HepG2 (cell line): ENCODE data around the gene CYP27A1. TPM values are rescaled to one million over a fixed set of nuclear protein-coding genes. Genes with fewer than 3 reads are reported as not detected.

Experiments
- CENPT ChIP-seq: sonication (generic); formaldehyde crosslinking; IDR thresholded peaks from 2 replicates; pipeline ENCODE4 v1.8.0; 2022; ENCODE audit warnings: low read depth, mild to moderate bottlenecking, moderate library complexity, missing genetic modification reagents
- EZH2 ChIP-seq: conservative IDR thresholded peaks from 2 replicates; pipeline ENCODE4 v1.6.1; 2012; ENCODE audit warnings: mild to moderate bottlenecking, low read depth, low read length, moderate library complexity
- FOXC1 ChIP-seq: sonication (generic); formaldehyde crosslinking; IDR thresholded peaks from 2 replicates; pipeline ENCODE4 v1.8.0; 2022; ENCODE audit warnings: mild to moderate bottlenecking, missing genetic modification reagents, borderline replicate concordance
- MYC ChIP-seq: sonication (generic); formaldehyde crosslinking; IDR thresholded peaks from 2 replicates; pipeline ENCODE4 v1.9.0; 2021; ENCODE audit warnings: missing genetic modification reagents, borderline replicate concordance
- RAD21 ChIP-seq: fragments of 450-650 bp; formaldehyde crosslinking; IDR thresholded peaks from 2 replicates; pipeline ENCODE4 v1.5.0; 2020; ENCODE audit warnings: mild to moderate bottlenecking
- SALL1 ChIP-seq: sonication (generic); formaldehyde crosslinking; IDR thresholded peaks from 2 replicates; pipeline ENCODE4 v1.8.0; 2022; ENCODE audit warnings: mild to moderate bottlenecking, missing genetic modification reagents
- SAP130 ChIP-seq: IDR thresholded peaks from 2 replicates; pipeline ENCODE4 v1.6.1; 2016; ENCODE audit warnings: low read depth
- STAG1 ChIP-seq: sonication (generic); formaldehyde crosslinking; IDR thresholded peaks from 2 replicates; pipeline ENCODE4 v1.4.0; 2020; ENCODE audit warnings: missing genetic modification reagents
- ZBTB7B ChIP-seq: sonication (generic); formaldehyde crosslinking; IDR thresholded peaks from 2 replicates; pipeline ENCODE4 v1.4.0; 2020; ENCODE audit warnings: missing genetic modification reagents
- ZNF138 ChIP-seq: sonication (generic); formaldehyde crosslinking; IDR thresholded peaks from 2 replicates; pipeline ENCODE4 v1.5.0; 2020; ENCODE audit warnings: mild to moderate bottlenecking, low read depth, missing genetic modification reagents
- ZNF264 ChIP-seq: sonication (generic); formaldehyde crosslinking; IDR thresholded peaks from 2 replicates; pipeline ENCODE4 v1.4.0; 2020; ENCODE audit warnings: missing genetic modification reagents
- ZNF275 ChIP-seq: sonication (generic); formaldehyde crosslinking; IDR thresholded peaks from 2 replicates; pipeline ENCODE4 v1.8.0; 2022; ENCODE audit warnings: missing genetic modification reagents, mild to moderate bottlenecking, inconsistent platforms, borderline replicate concordance
- ZNF446 ChIP-seq: sonication (generic); formaldehyde crosslinking; IDR thresholded peaks from 2 replicates; pipeline ENCODE4 v1.5.0; 2020; ENCODE audit warnings: mild to moderate bottlenecking, missing genetic modification reagents
- ZNF512B ChIP-seq: sonication (generic); formaldehyde crosslinking; IDR thresholded peaks from 2 replicates; pipeline ENCODE4 v1.5.1; 2020; ENCODE audit warnings: missing genetic modification reagents, mild to moderate bottlenecking, borderline replicate concordance
- polyA plus RNA-seq, 8 experiments: library from polyadenylated mRNA; depleted of rRNA in 3 of 8; stranded (reverse) in 7 of 8; unstranded in 1 of 8; fragments of >200 nt; fragmentation: Illumina TruSeq in 4 of 8; extraction: Trizol in 4 of 8; gene quantifications; 2 replicates each; pipeline versions ENCODE4 v1.2.1 to v1.2.3, GENCODE V29; 2011 to 2016; ENCODE audit warnings: low read depth in 4 of 8, missing spikeins in 1 of 8, mixed read lengths in 1 of 8; ENCODE audit not compliant: insufficient read depth in 1 of 8
- total RNA-seq, 5 experiments: library from RNA; depleted of rRNA; stranded (reverse); fragments of >200 nt; fragmentation: Illumina TruSeq; extraction: Trizol; gene quantifications; 2 replicates each; pipeline ENCODE4 v1.2.3, GENCODE V29; 2016; ENCODE audit warnings: low read depth in 1 of 5
- TF ChIP-seq, protein P1 (sequence below), 2 experiments: sonication (generic) in 1 of 2; formaldehyde crosslinking in 1 of 2; IDR thresholded peaks; 2 replicates each; pipeline versions ENCODE4 v1.4.0 to v1.6.1; 2018 to 2020; ENCODE audit warnings: missing genetic modification reagents in 2 of 2, borderline replicate concordance in 1 of 2, low read depth in 1 of 2, mild to moderate bottlenecking in 1 of 2, missing biosample characterization in 1 of 2
- TF ChIP-seq, protein P2 (sequence below): sonication (generic); formaldehyde crosslinking; IDR thresholded peaks from 2 replicates; pipeline ENCODE4 v1.4.0; 2020; ENCODE audit warnings: missing genetic modification reagents
- TF ChIP-seq, protein P3 (sequence below): sonication (generic); formaldehyde crosslinking; IDR thresholded peaks from 2 replicates; pipeline ENCODE4 v1.8.1; 2023; ENCODE audit warnings: mild to moderate bottlenecking, moderate library complexity, missing genetic modification reagents
- TF ChIP-seq, protein P4 (sequence below): sonication (generic); formaldehyde crosslinking; IDR thresholded peaks from 2 replicates; pipeline ENCODE4 v1.5.1; 2020; ENCODE audit warnings: mild to moderate bottlenecking, missing genetic modification reagents, moderate library complexity

Gene CYP27A1
- total and polyA plus RNA-seq, 2 of the 13 experiments (the other 11 are each of a cell fraction or from before 2014, with no cell fraction given) = 157 to 266 TPM

GRCh38 chr2:218852911-218853667, 71.1 kb downstream of the CYP27A1 start (continued):
- TF ChIP-seq, protein P1, sequence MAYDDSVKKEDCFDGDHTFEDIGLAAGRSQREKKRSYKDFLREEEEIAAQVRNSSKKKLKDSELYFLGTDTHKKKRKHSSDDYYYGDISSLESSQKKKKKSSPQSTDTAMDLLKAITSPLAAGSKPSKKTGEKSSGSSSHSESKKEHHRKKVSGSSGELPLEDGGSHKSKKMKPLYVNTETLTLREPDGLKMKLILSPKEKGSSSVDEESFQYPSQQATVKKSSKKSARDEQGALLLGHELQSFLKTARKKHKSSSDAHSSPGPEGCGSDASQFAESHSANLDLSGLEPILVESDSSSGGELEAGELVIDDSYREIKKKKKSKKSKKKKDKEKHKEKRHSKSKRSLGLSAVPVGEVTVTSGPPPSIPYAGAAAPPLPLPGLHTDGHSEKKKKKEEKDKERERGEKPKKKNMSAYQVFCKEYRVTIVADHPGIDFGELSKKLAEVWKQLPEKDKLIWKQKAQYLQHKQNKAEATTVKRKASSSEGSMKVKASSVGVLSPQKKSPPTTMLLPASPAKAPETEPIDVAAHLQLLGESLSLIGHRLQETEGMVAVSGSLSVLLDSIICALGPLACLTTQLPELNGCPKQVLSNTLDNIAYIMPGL (CRISPR knock-in tag; IDR thresholded peaks at IDR 0.05; ENCODE audit: borderline replicate concordance in 1 of 2, low read depth in 1 of 2) = peak; percentile 15 to 60; a peak in 2 of 4 replicates
- peak; percentile 67; the same call in 1 of the 2 replicates for TF ChIP-seq EZH2
- TF ChIP-seq, protein P2, sequence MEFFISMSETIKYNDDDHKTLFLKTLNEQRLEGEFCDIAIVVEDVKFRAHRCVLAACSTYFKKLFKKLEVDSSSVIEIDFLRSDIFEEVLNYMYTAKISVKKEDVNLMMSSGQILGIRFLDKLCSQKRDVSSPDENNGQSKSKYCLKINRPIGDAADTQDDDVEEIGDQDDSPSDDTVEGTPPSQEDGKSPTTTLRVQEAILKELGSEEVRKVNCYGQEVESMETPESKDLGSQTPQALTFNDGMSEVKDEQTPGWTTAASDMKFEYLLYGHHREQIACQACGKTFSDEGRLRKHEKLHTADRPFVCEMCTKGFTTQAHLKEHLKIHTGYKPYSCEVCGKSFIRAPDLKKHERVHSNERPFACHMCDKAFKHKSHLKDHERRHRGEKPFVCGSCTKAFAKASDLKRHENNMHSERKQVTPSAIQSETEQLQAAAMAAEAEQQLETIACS (CRISPR knock-in tag) = 0 out of 2 replicates have a peak, but pooled peaks have one; percentile 29
- TF ChIP-seq FOXC1 (CRISPR knock-in tag) = 0 out of 2 replicates have a peak, but pooled peaks have one; percentile 57
- TF ChIP-seq CENPT (CRISPR knock-in tag) = no peak
- TF ChIP-seq, protein P3, sequence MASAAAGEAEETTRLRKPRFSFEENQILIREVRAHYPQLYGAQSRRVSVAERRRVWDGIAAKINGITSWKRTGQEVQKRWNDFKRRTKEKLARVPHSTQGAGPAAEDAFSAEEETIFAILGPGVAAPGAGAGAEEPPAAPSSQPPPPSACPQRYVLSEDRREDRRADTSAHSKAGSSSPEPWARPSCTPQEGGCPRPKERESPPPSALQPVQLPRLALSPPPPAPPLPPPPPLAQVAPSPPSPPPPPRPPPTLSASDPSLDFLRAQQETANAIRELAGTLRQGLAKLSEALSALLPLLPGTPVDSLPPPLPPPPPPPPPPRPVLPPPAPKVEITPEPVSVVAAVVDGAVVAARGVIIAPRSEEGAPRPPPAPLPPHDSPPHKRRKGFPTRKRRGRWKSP = peak; percentile 33; the same call in 1 of the 2 replicates
- no peak for TF ChIP-seq ZNF138 (CRISPR knock-in tag)
- peak; percentile 24 for TF ChIP-seq SALL1 (CRISPR knock-in tag)
- TF ChIP-seq ZNF446 (CRISPR knock-in tag) = peak; percentile 57; the same call in 1 of the 2 replicates
- 0 out of 2 replicates have a peak, but pooled peaks have one; percentile 23 for TF ChIP-seq MYC (CRISPR knock-in tag)
- TF ChIP-seq STAG1 (CRISPR knock-in tag) = peak; percentile 86
- peak; percentile 86 for TF ChIP-seq RAD21 (CRISPR knock-in tag)
- peak; percentile 46; the same call in 1 of the 2 replicates for TF ChIP-seq ZNF264
- no peak for TF ChIP-seq ZNF512B (CRISPR knock-in tag)
- TF ChIP-seq ZNF275 = peak; percentile 55; the same call in 1 of the 2 replicates
- TF ChIP-seq ZBTB7B = 0 out of 2 replicates have a peak, but pooled peaks have one; percentile 45
- TF ChIP-seq, protein P4, sequence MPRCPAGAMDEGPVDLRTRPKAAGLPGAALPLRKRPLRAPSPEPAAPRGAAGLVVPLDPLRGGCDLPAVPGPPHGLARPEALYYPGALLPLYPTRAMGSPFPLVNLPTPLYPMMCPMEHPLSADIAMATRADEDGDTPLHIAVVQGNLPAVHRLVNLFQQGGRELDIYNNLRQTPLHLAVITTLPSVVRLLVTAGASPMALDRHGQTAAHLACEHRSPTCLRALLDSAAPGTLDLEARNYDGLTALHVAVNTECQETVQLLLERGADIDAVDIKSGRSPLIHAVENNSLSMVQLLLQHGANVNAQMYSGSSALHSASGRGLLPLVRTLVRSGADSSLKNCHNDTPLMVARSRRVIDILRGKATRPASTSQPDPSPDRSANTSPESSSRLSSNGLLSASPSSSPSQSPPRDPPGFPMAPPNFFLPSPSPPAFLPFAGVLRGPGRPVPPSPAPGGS = 0 out of 2 replicates have a peak, but pooled peaks have one; percentile 30
- peak; percentile 26; the same call in 1 of the 2 replicates for TF ChIP-seq SAP130
